IMR-90 (cell line): ENCODE measurements around the gene CPA4. TPM values are rescaled to one million over a fixed set of nuclear protein-coding genes. Genes with fewer than 3 reads are reported as not detected.
"Not testable (repeated sequence)": the region's sequence is repeated elsewhere in the genome, so short reads cannot be mapped to it uniquely, and the experiment has no call there.

Experiments
- ATAC-seq: fragments of 200-7000 bp; cut with Tn5 transposase; 2 replicates; pipeline ENCODE4 v1.9.1; 2020; ENCODE audit warnings: low read depth, mild to moderate bottlenecking, moderate library complexity
- BruUV-seq: library from RNA; stranded (reverse); fragments of 400-500 nt; replicated peaks from 2 replicates; lab custom pipeline; 2021; lab: Mats Ljungman, UMichigan
- CTCF ChIA-PET: fragments of 300-600 bp; formaldehyde crosslinking; extraction: SDS; loops from one replicate; lab custom pipeline; 2021; ENCODE audit warnings: antibody characterized with exemption; lab: Yijun Ruan, JAX
- POLR2A ChIA-PET: fragments of 300-600 bp; sonication (Branson Sonifier 250); formaldehyde crosslinking; loops from one replicate; lab custom pipeline; 2022; ENCODE audit warnings: antibody characterized with exemption; ENCODE audit not compliant: unreplicated experiment; lab: Charles Lee
- DNase-seq: peaks from one replicate; pipeline ENCODE4 v3.0.0; 2013
- H2AFZ ChIP-seq: replicated peaks from 2 replicates; pipeline ENCODE3; 2013; ENCODE audit warnings: low read length, mild to moderate bottlenecking; ENCODE audit not compliant: poor library complexity
- H2AK5ac ChIP-seq: 2 replicates; pipeline ENCODE4 v1.6.1; 2013; ENCODE audit warnings: low read depth, low read length, inconsistent platforms
- H2AK9ac ChIP-seq: replicated peaks from 2 replicates; pipeline ENCODE3; 2013; ENCODE audit warnings: mild to moderate bottlenecking, low read depth, low read length, moderate library complexity; ENCODE audit not compliant: poor library complexity
- H2BK120ac ChIP-seq: 2 replicates; pipeline ENCODE4 v1.6.1; 2013; ENCODE audit warnings: low read depth, low read length, inconsistent platforms
- H2BK15ac ChIP-seq: 3 replicates; pipeline ENCODE4 v1.6.1; 2013; ENCODE audit warnings: low read depth, low read length, inconsistent platforms
- H2BK20ac ChIP-seq: 2 replicates; pipeline ENCODE4 v1.6.1; 2013; ENCODE audit warnings: low read depth, mild to moderate bottlenecking, inconsistent platforms, low read length, moderate library complexity
- H2BK5ac ChIP-seq: 2 replicates; pipeline ENCODE4 v1.6.1; 2013; ENCODE audit warnings: mild to moderate bottlenecking, low read depth, low read length, inconsistent platforms; ENCODE audit not compliant: poor library complexity, severe bottlenecking
- H3K14ac ChIP-seq: replicated peaks from 2 replicates; pipeline ENCODE4 v1.6.1; 2013; ENCODE audit warnings: low read depth, low read length, inconsistent platforms
- H3K18ac ChIP-seq: 2 replicates; pipeline ENCODE4 v1.6.1; 2013; ENCODE audit warnings: low read depth, low read length, control low read depth
- H3K23ac ChIP-seq: 2 replicates; pipeline ENCODE4 v1.6.1; 2013; ENCODE audit warnings: low read depth, low read length, inconsistent platforms
- H3K27ac ChIP-seq: 2 replicates; pipeline ENCODE4 v1.5.1; 2013; ENCODE audit warnings: mild to moderate bottlenecking, control low read depth, low read length; ENCODE audit not compliant: insufficient read depth
- H3K27me3 ChIP-seq: 2 replicates; pipeline ENCODE4 v1.6.1; 2013; ENCODE audit warnings: low read length; ENCODE audit not compliant: control insufficient read depth, insufficient read depth
- H3K36me3 ChIP-seq: 2 replicates; pipeline ENCODE4 v1.6.1; 2013; ENCODE audit warnings: low read length, mixed read lengths; ENCODE audit not compliant: control insufficient read depth, insufficient read depth
- H3K4ac ChIP-seq: 2 replicates; pipeline ENCODE4 v1.6.1; 2013; ENCODE audit warnings: low read depth, low read length, inconsistent platforms
- H3K4me1 ChIP-seq: 2 replicates; pipeline ENCODE4 v1.6.1; 2013; ENCODE audit warnings: low read length, mixed read lengths; ENCODE audit not compliant: control insufficient read depth, insufficient read depth
- H3K4me2 ChIP-seq: 2 replicates; pipeline ENCODE4 v1.6.1; 2013; ENCODE audit warnings: low read depth, mild to moderate bottlenecking, control low read depth, low read length, moderate library complexity
- H3K4me3 ChIP-seq: 2 replicates; pipeline ENCODE4 v1.5.1; 2013; ENCODE audit warnings: low read depth, mild to moderate bottlenecking, control low read depth, low read length, moderate library complexity; ENCODE audit not compliant: insufficient read depth
- H3K56ac ChIP-seq: 2 replicates; pipeline ENCODE4 v1.6.1; 2013; ENCODE audit warnings: low read length, inconsistent platforms; ENCODE audit not compliant: insufficient read depth; ENCODE audit errors: extremely low read depth
- H3K79me1 ChIP-seq, 2 experiments: 2 replicates each; pipeline ENCODE4 v1.6.1; 2013; ENCODE audit warnings: low read length in 2 of 2, inconsistent platforms in 1 of 2, low read depth in 1 of 2
- H3K9ac ChIP-seq: 2 replicates; pipeline ENCODE4 v1.6.1; 2013; ENCODE audit warnings: low read depth, low read length, control low read depth
- H3K9me1 ChIP-seq: 2 replicates; pipeline ENCODE4 v1.6.1; 2013; ENCODE audit warnings: low read length, inconsistent platforms; ENCODE audit not compliant: insufficient read depth
- H3K9me3 ChIP-seq: 2 replicates; pipeline ENCODE4 v1.6.1; 2013; ENCODE audit warnings: low read length; ENCODE audit not compliant: control insufficient read depth, insufficient read depth
- H4K20me1 ChIP-seq: 2 replicates; pipeline ENCODE4 v1.6.1; 2013; ENCODE audit warnings: low read length, inconsistent platforms; ENCODE audit not compliant: insufficient read depth
- H4K5ac ChIP-seq: 2 replicates; pipeline ENCODE4 v1.6.1; 2013; ENCODE audit warnings: mild to moderate bottlenecking, low read depth, low read length, control low read depth
- H4K8ac ChIP-seq, 2 experiments: 2 replicates each; pipeline ENCODE4 v1.6.1; 2013; ENCODE audit warnings: low read depth in 2 of 2, low read length in 2 of 2, control low read depth in 1 of 2, inconsistent platforms in 1 of 2
- H4K91ac ChIP-seq: 2 replicates; pipeline ENCODE4 v1.6.1; 2013; ENCODE audit warnings: low read depth, low read length, inconsistent platforms; ENCODE audit not compliant: insufficient read depth
- BHLHE40 ChIP-seq: fragments of 150-350 bp; IDR thresholded peaks from 2 replicates; pipeline ENCODE4 v1.6.1; 2016; ENCODE audit warnings: mild to moderate bottlenecking, low read depth, low read length
- CEBPB ChIP-seq: IDR thresholded peaks from 2 replicates; pipeline ENCODE4 v1.6.1; 2012; ENCODE audit warnings: low read depth, low read length, improper control_type of control experiment
- CHD1 ChIP-seq: IDR thresholded peaks from 2 replicates; pipeline ENCODE4 v1.6.1; 2012; ENCODE audit warnings: low read depth, low read length, improper control_type of control experiment
- FOS ChIP-seq: fragments of 150-350 bp; IDR thresholded peaks from 2 replicates; pipeline ENCODE4 v1.6.1; 2016; ENCODE audit warnings: low read depth, low read length
- USF2 ChIP-seq: fragments of 150-350 bp; IDR thresholded peaks from 2 replicates; pipeline ENCODE4 v1.6.1; 2017; ENCODE audit warnings: mild to moderate bottlenecking, antibody characterized with exemption, low read length, low read depth
- WGBS, 2 experiments: methylation state at CpG; one replicate each; pipeline versions ENCODE4 v1.1.5 to v1.1.7; 2013; ENCODE audit warnings: missing lambda C conversion rate in 2 of 2; ENCODE audit not compliant: insufficient read length in 1 of 2; ENCODE audit errors: extremely low coverage in 2 of 2; 5-methylcytosine and 5-hydroxymethylcytosine counted together
- dilution Hi-C: fragments of 300-500 bp; cut with HindIII; formaldehyde crosslinking; loops from one replicate; pipeline ENCODE4 v1.14.3; 2018; ENCODE audit warnings: low sequenced_read_pairs; ENCODE audit not compliant: unreplicated experiment
- in situ Hi-C: fragments of 300-500 bp; cut with MboI; formaldehyde crosslinking; loops from 3 replicates; pipeline ENCODE4 v1.14.3; 2019; ENCODE audit warnings: low sequenced_read_pairs, inconsistent platforms, mixed read lengths
- intact Hi-C: fragments of 100-400 bp; cut with micrococcal nuclease; formaldehyde crosslinking; loops from 2 replicates; pipeline ENCODE4 v1.10.0; 2022
- polyA plus RNA-seq, 3 experiments: library from polyadenylated mRNA; depleted of rRNA; stranded (reverse); fragments of >200 nt; gene quantifications; 2 replicates each; pipeline ENCODE4 v1.2.3, GENCODE V29; 2012; ENCODE audit warnings: low replicate concordance in 1 of 3
- total RNA-seq: library from RNA; depleted of rRNA; stranded (reverse); fragments of >200 nt; gene quantifications from 2 replicates; pipeline ENCODE4 v1.2.3, GENCODE V29; 2012

The CPA4 gene
- total and polyA plus RNA-seq, 2 of the 4 experiments (the other 2 are of a cell fraction): 316 to 365 TPM

- TF ChIP-seq CHD1: no peak
- TF ChIP-seq USF2: no peak; the same call in 1 of the 2 replicates
- 0 out of 2 replicates have a peak, but pooled peaks have one; percentile 6 for TF ChIP-seq BHLHE40
- TF ChIP-seq CEBPB: peak; percentile 72
- peak; percentile 90 for TF ChIP-seq FOS
Observed at GRCh38 chr7:130292682-130293257, at the start of gene CPA4 (continued).

GRCh38 chr7:130243486-130243885 lies 49.5 kb upstream of the CPA4 start:
- H3K4me1 ChIP-seq, H2BK5ac ChIP-seq, H2BK120ac ChIP-seq, H3K56ac ChIP-seq, in situ Hi-C loops, H4K91ac ChIP-seq, H2BK20ac ChIP-seq, H3K9ac ChIP-seq, H3K27ac ChIP-seq, H4K5ac ChIP-seq, POLR2A ChIA-PET, H3K4ac ChIP-seq, ATAC-seq, H2BK15ac ChIP-seq, BruUV-seq, H2AK9ac ChIP-seq, H3K23ac ChIP-seq, H4K20me1 ChIP-seq, H2AK5ac ChIP-seq, H3K36me3 ChIP-seq, H3K14ac ChIP-seq, H2AFZ ChIP-seq, dilution Hi-C loops, H3K9me1 ChIP-seq, H3K9me3 ChIP-seq, H3K4me2 ChIP-seq, H3K18ac ChIP-seq, H4K8ac ChIP-seq, H3K4me3 ChIP-seq, H3K27me3 ChIP-seq, H3K79me1 ChIP-seq: not testable (repeated sequence)
- no CpG with 5 or more reads among the region's 1 CpG for WGBS, 2 experiments
- intact Hi-C loops: loop anchor here (2.0 to 10.0 kb wide), 3 partner anchors 199 to 451 kb away; partner anchors contain the start of genes CEP41 and MEST
- DNase-seq: peak; percentile 10
- CTCF ChIA-PET: interaction anchor here (0.7 to 1.4 kb wide), 3 partner anchors 161 to 479 kb away, joined by 3 to 5 read pairs (median 3); no protein-coding TSS in a partner anchor

GRCh38 chr7:130246491-130246890 lies 46.5 kb upstream of the CPA4 start:
- POLR2A ChIA-PET: not testable (repeated sequence)

More at GRCh38 chr7:130246491-130246890, 46.5 kb upstream of the CPA4 start:
- WGBS, 2 experiments: no CpG with 5 or more reads among the region's 1 CpG
- H3K9me3 ChIP-seq, H4K5ac ChIP-seq, H3K27ac ChIP-seq, H3K9ac ChIP-seq, ATAC-seq, H3K23ac ChIP-seq, H3K36me3 ChIP-seq, DNase-seq, in situ Hi-C loops, H3K4me3 ChIP-seq, H4K20me1 ChIP-seq, H3K27me3 ChIP-seq, H4K8ac ChIP-seq, H3K14ac ChIP-seq, H2BK20ac ChIP-seq, H3K79me1 ChIP-seq, H3K4me2 ChIP-seq, H2BK15ac ChIP-seq, H2BK120ac ChIP-seq, H2AK9ac ChIP-seq, BruUV-seq, H3K4me1 ChIP-seq, H3K18ac ChIP-seq, dilution Hi-C loops, H2BK5ac ChIP-seq, CTCF ChIA-PET, H2AFZ ChIP-seq, H3K4ac ChIP-seq, H3K56ac ChIP-seq, H4K91ac ChIP-seq, H3K9me1 ChIP-seq, H2AK5ac ChIP-seq: not testable (repeated sequence)
- intact Hi-C loops: loop anchor here (10.0 kb wide), 1 partner anchor 448 kb away; no protein-coding TSS in a partner anchor
